Measurements from ENCODE around the gene PLK1. TPM values are rescaled to one million over a fixed set of nuclear protein-coding genes. Genes with fewer than 3 reads are reported as not detected.

Gene PLK1
- total RNA-seq, 2 donors from 2014 or later, result 0.60 to 1.7 TPM

DNA sequence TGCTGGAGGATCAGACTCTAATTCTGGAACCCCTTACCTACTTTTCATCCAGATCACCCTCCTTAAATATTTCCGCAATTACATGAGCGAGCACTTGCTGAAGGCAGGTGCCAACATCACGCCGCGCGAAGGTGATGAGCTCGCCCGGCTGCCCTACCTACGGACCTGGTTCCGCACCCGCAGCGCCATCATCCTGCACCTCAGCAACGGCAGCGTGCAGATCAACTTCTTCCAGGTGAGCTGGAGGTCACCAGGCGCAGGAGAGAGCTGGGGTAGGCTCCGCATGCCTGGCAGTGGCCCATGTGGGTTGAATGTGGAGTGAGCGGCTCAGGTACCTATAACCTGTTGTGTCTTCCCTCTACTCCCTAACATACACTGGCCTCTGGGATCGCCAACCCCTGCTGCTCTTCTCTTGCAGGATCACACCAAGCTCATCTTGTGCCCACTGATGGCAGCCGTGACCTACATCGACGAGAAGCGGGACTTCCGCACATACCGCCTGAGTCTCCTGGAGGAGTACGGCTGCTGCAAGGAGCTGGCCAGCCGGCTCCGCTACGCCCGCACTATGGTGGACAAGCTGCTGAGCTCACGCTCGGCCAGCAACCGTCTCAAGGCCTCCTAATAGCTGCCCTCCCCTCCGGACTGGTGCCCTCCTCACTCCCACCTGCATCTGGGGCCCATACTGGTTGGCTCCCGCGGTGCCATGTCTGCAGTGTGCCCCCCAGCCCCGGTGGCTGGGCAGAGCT lies 10.9 kb downstream of the PLK1 start:
- Mint-ChIP-seq H3K27me3 (peaks cover 3% of the 10 kb centered on the region), H3K4me3 (no peak overlapping the region), H3K27ac (no peak overlapping the region), H3K36me3 (ENCODE audit: low read depth) (peaks cover 12% of the 10 kb centered on the region), H3K4me1 (peaks cover 3% of the 10 kb centered on the region)
- ATAC-seq, result no peak
- no peaks in the 10 kb centered on the region for H3K9me3 ChIP-seq (ENCODE audit: control insufficient read depth, low read length, poor library complexity, severe bottlenecking)
- DNase-seq, result no peak

- Mint-ChIP-seq H3K36me3 (ENCODE audit: low read depth) (peaks cover 12% of the 10 kb centered on the region), H3K4me1 (peaks cover 6% of the 10 kb centered on the region), H3K4me3 (no peak overlapping the region), H3K27me3 (peaks cover 9% of the 10 kb centered on the region), H3K27ac (no peak overlapping the region)
- ATAC-seq, result no peak
- no peaks in the 10 kb centered on the region for H3K9me3 ChIP-seq (ENCODE audit: control insufficient read depth, low read length, poor library complexity, severe bottlenecking)
- DNase-seq, result no peak
These were observed 12.2 kb downstream of the PLK1 start for GRCh38 chr16:23690771-23691482.

DNA sequence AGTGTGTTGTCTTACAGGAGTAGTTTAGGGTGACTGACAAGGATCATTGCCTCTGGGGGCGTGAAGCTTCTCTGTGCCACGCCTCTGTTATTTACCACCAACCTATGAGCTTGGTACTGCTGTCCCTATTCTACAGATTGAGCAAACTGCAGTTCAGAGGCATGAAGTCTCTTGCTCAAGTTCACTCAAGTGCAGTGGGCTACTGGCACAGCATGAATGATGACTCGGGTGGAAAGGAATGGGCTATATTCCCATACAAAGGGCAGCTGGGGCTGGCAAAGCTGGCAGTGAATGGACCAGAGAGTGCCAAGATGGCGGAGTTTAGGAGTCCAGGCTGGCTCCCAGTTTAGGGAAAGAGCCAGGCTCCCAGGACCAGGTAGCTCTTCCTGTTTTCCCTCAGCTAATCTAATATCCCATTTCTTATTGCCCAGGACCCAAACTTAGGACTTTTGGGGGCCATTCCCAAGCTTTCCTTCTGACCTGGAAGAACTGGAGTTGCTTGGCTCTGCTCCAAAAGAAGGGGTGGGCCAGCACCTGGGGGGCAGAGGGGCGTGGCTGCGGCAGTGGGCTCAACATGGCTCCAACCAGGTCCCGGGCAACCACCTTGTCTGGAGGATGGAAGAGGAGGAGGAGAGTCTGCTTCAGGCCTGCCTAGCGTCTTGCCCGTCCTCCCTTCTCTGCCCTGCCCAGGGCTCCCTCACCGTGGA lies 12.9 kb downstream of the PLK1 start:
- H3K36me3 Mint-ChIP-seq (ENCODE audit: low read depth), result peaks cover 12% of the 10 kb centered on the region
- H3K9me3 ChIP-seq (ENCODE audit: control insufficient read depth, low read length, poor library complexity, severe bottlenecking), result no peaks in the 10 kb centered on the region
- H3K4me1 Mint-ChIP-seq, result peaks cover 6% of the 10 kb centered on the region
- peaks cover 9% of the 10 kb centered on the region for H3K27me3 Mint-ChIP-seq
- no peak overlapping the region for H3K27ac Mint-ChIP-seq
- H3K4me3 Mint-ChIP-seq, result no peak overlapping the region
- ATAC-seq (no peak), DNase-seq (no peak)

- Mint-ChIP-seq H3K27me3 (peaks cover 9% of the 10 kb centered on the region), H3K36me3 (ENCODE audit: low read depth) (peaks cover 12% of the 10 kb centered on the region), H3K27ac (no peak overlapping the region), H3K4me1 (peaks cover 6% of the 10 kb centered on the region), H3K4me3 (no peak overlapping the region)
- ATAC-seq (no peak), DNase-seq (no peak)
- H3K9me3 ChIP-seq (ENCODE audit: control insufficient read depth, low read length, poor library complexity, severe bottlenecking), result no peaks in the 10 kb centered on the region
These were observed 13.6 kb downstream of the PLK1 start for GRCh38 chr16:23692190-23692837.

DNA sequence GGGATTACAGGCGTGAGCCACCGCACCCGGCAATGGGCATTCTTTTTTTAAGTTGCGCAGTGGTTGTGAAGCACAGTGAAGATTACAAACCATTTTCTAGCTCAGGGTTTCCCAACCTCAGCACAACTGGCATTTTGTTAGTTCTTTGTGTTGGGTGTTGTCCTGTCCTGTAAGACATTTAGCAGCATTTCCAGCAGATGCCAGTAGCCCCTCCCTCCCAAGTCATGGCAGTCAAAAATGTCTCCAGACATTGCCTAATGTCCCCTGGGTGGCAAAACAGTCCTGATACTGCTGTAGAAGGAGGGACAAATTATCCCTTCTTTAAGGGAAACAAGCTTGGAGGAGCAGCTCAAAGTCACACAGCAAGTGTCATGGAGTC lies 15.6 kb downstream of the PLK1 start:
- H3K36me3 Mint-ChIP-seq (ENCODE audit: low read depth), result peaks cover 2% of the 10 kb centered on the region
- no peak overlapping the region for H3K4me3 Mint-ChIP-seq
- no peak overlapping the region for H3K27ac Mint-ChIP-seq
- H3K9me3 ChIP-seq (ENCODE audit: control insufficient read depth, low read length, poor library complexity, severe bottlenecking), result no peaks in the 10 kb centered on the region
- peaks cover 9% of the 10 kb centered on the region for H3K27me3 Mint-ChIP-seq
- H3K4me1 Mint-ChIP-seq, result peaks cover 8% of the 10 kb centered on the region
- ATAC-seq (no peak), DNase-seq (no peak)

- DNase-seq (no peak), ATAC-seq (no peak)
- Mint-ChIP-seq H3K27me3 (peaks cover 9% of the 10 kb centered on the region), H3K4me1 (peaks cover 8% of the 10 kb centered on the region), H3K4me3 (peak overlapping the region; percentile 71), H3K27ac (no peak overlapping the region), H3K36me3 (ENCODE audit: low read depth) (no peaks in the 10 kb centered on the region)
- no peaks in the 10 kb centered on the region for H3K9me3 ChIP-seq (ENCODE audit: control insufficient read depth, low read length, poor library complexity, severe bottlenecking)
These were observed 16.1 kb downstream of the PLK1 start for GRCh38 chr16:23694644-23695373.

- no peak for DNase-seq
- Mint-ChIP-seq H3K4me1 (peaks cover 8% of the 10 kb centered on the region), H3K27me3 (peaks cover 9% of the 10 kb centered on the region), H3K4me3 (no peak overlapping the region), H3K27ac (no peak overlapping the region), H3K36me3 (ENCODE audit: low read depth) (no peaks in the 10 kb centered on the region)
- ATAC-seq, result no peak
- H3K9me3 ChIP-seq (ENCODE audit: control insufficient read depth, low read length, poor library complexity, severe bottlenecking), result no peaks in the 10 kb centered on the region
These were observed 17.1 kb downstream of the PLK1 start for GRCh38 chr16:23695756-23696155.

GRCh38 chr16:23699100-23699499 lies 20.4 kb downstream of the PLK1 start:
- ATAC-seq, result no peak
- H3K9me3 ChIP-seq (ENCODE audit: control insufficient read depth, low read length, poor library complexity, severe bottlenecking), result no peaks in the 10 kb centered on the region
- no peak overlapping the region for H3K27ac Mint-ChIP-seq
- DNase-seq, result no peak
- H3K27me3 Mint-ChIP-seq, result peaks cover 13% of the 10 kb centered on the region
- peaks cover 8% of the 10 kb centered on the region for H3K4me1 Mint-ChIP-seq
- H3K36me3 Mint-ChIP-seq (ENCODE audit: low read depth), result peaks cover 2% of the 10 kb centered on the region
- H3K4me3 Mint-ChIP-seq, result no peak overlapping the region

DNA sequence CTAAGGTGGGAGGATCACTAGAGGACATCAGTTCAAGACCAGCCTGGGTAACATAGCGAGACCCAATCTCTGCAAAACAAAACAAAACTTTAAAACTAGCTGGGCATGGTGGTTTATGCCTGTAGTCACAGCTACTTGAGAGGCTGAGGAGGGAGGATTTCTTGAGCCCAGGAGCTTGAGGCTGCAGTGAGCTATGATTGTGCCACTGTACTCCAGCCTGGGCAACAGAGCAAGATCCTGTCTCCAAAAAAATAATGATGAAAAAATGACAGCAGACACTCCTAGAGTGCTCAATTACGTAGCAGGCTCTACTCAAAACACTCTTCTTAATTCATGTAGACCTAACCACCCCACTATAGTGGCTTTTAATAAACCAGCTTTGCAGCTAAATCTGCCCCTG lies 21.4 kb downstream of the PLK1 start:
- DNase-seq, result no peak
- no peaks in the 10 kb centered on the region for H3K9me3 ChIP-seq (ENCODE audit: control insufficient read depth, low read length, poor library complexity, severe bottlenecking)
- Mint-ChIP-seq H3K27me3 (peaks cover 13% of the 10 kb centered on the region), H3K4me3 (no peak overlapping the region), H3K27ac (no peak overlapping the region), H3K4me1 (peaks cover 2% of the 10 kb centered on the region), H3K36me3 (ENCODE audit: low read depth) (peaks cover 2% of the 10 kb centered on the region)
- ATAC-seq, result no peak

GRCh38 chr16:23700509-23700908 lies 21.8 kb downstream of the PLK1 start:
- Mint-ChIP-seq H3K4me3 (no peak overlapping the region), H3K36me3 (ENCODE audit: low read depth) (peaks cover 2% of the 10 kb centered on the region), H3K27ac (no peak overlapping the region), H3K4me1 (peaks cover 2% of the 10 kb centered on the region), H3K27me3 (peaks cover 14% of the 10 kb centered on the region)
- H3K9me3 ChIP-seq (ENCODE audit: control insufficient read depth, low read length, poor library complexity, severe bottlenecking), result no peaks in the 10 kb centered on the region
- ATAC-seq (no peak), DNase-seq (no peak)

GRCh38 chr16:23701045-23701444 lies 22.4 kb downstream of the PLK1 start:
- H3K27ac Mint-ChIP-seq, result no peak overlapping the region
- no peak for DNase-seq
- peaks cover 2% of the 10 kb centered on the region for H3K4me1 Mint-ChIP-seq
- no peaks in the 10 kb centered on the region for H3K9me3 ChIP-seq (ENCODE audit: control insufficient read depth, low read length, poor library complexity, severe bottlenecking)
- ATAC-seq, result no peak
- no peak overlapping the region for H3K4me3 Mint-ChIP-seq
- H3K36me3 Mint-ChIP-seq (ENCODE audit: low read depth), result peaks cover 2% of the 10 kb centered on the region
- H3K27me3 Mint-ChIP-seq, result peaks cover 20% of the 10 kb centered on the region

GRCh38 chr16:23702951-23703350 lies 24.3 kb downstream of the PLK1 start:
- no peak for DNase-seq
- no peaks in the 10 kb centered on the region for H3K9me3 ChIP-seq (ENCODE audit: control insufficient read depth, low read length, poor library complexity, severe bottlenecking)
- no peak overlapping the region for H3K27ac Mint-ChIP-seq
- H3K27me3 Mint-ChIP-seq, result peaks cover 21% of the 10 kb centered on the region
- ATAC-seq, result no peak
- H3K4me1 Mint-ChIP-seq, result peaks cover 2% of the 10 kb centered on the region
- peaks cover 2% of the 10 kb centered on the region for H3K36me3 Mint-ChIP-seq (ENCODE audit: low read depth)
- no peak overlapping the region for H3K4me3 Mint-ChIP-seq

Data from T-helper 17 cell (primary cell).